Ureter (tissue), 1 donor: ENCODE results near the gene NDOR1. TPM values are rescaled to one million over a fixed set of nuclear protein-coding genes. Genes with fewer than 3 reads are reported as not detected.

Source experiments
- DNase-seq: peaks from one replicate; pipeline ENCODE4 v3.0.0-alpha.2; 2020; ENCODE audit warnings: low spot score
- total RNA-seq: library from RNA; stranded (reverse); gene quantifications from one replicate; pipeline ENCODE4 v1.2.4, GENCODE V29; 2023
- donor health status: DM: yes; HTN: yes; CAD: no.

The NDOR1 gene
- total RNA-seq, 1 donor from 2014 or later = 20.3 TPM

DNA sequence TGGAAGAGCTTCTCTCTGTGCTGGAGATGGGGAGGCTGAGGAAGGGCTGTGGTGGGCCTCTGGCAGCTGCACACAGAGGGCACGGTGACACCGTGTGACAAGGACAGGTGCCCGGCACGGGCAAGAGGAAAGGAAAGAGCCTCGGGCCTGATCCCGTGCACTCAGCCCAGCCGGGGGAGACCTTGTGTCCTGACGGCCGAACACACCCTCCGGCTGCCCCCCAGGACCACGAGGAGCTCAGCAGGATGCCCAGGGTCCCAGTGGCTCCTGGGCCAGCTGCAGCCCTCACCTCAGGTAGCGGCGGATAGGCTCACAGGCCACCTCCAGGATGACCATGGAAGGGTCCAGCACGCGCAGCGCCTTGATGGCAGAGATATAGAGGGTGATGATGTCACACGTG, 22.7 kb upstream of the NDOR1 start:
- DNase-seq = no peak

DNA sequence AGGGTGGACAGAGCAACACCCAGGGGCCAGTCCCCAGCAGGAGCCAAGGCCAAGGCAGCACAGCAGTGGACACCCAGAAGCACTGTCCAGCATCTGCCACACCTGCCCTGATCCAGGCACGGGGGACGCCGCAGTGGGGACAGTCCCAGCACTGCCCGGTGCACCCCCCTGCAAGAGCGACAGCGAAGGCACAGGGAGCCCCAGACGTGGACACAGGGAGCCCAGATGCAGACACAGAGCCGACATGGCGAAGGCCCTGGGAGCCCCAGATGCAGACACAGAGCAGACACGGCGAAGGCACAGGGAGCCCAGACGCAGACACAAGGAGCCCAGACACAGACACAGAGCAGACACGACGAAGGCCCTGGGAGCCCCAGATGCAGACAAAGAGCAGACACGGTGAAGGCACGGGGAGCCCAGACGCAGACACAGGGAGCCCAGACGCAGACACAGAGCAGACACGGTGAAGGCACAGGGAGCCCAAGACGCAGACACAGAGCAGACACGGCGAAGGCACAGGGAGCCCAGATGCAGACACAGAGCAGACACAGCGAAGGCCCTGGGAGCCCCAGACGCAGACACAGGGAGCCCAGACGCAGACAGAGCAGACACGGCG, 21.4 kb upstream of the NDOR1 start:
- DNase-seq = no peak

DNA sequence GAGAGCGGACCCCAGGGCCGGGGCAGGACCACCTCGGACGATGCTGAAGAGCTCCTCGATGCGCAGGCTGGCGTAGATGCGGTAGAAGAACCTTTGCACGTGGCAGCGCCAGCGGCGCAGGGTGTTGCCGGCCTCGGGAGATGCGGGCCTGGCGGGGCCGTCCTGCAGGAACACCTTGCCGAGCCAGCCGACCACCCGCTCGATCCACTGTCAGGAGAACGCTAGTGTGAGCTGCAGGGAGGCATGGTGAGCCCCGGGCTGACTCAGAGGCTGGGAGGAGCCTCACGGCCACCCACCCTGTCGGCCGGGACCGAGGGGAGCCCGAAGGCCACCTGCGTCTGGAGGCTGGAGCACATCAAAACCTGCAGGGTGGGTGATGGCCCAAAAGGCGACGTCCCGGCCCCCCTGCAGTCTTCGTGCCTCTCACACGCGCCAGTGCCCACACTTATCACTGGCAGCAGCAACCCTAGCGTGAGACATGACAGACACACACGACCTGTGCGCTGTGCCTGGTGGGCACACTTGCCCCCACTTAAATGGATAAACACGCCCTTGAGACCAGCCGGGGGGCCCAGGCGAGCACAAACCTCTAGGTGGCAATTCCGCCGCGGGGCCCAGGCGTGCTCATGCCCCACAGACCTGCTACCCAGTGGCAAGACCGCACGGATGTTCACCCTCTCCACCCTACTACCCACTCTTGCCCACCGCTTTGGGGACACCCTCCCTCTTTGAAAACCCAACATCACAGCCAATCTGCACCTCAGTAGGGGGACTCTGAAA, 20.4 kb upstream of the NDOR1 start:
- no peak for DNase-seq

DNA sequence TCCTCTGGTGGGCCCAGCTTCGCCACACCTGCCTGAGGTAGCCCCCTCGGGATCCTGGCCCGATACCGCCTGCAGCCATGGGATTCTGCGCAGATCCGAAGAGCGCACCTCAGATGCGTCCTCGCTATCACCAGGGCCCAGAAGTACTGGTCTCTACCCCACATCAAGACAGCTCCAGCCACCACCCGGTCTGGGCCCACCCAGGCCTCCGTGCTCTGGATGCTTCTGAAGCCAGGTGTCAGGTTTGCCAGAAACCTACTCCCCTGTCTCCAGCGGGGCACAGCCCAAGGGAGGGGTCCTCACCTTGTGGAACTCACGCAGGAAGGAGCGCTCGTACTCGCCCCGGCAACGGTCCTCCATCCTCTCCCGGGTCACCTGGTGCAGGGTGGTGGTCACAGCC, 19.6 kb upstream of the NDOR1 start:
- DNase-seq = no peak

DNA sequence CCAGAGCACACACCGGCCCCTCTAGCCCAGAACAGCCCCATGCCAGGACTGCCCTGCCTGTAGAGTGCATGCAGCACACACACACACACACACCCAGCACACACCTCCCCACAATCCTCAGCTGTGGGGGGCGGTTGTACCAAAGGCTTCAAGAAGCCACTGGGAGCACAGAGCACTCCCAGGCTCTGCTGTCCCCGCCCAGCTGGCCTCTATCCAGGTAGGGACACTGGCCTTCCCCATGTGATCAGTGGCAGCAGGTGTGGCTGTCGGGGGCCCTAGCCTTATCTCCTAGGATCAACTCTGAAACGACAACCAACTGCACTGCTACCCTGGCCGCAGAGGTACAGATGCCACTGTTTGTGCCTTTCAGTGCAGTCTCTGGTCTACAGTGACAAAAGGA, 19.1 kb upstream of the NDOR1 start:
- no peak for DNase-seq

DNA sequence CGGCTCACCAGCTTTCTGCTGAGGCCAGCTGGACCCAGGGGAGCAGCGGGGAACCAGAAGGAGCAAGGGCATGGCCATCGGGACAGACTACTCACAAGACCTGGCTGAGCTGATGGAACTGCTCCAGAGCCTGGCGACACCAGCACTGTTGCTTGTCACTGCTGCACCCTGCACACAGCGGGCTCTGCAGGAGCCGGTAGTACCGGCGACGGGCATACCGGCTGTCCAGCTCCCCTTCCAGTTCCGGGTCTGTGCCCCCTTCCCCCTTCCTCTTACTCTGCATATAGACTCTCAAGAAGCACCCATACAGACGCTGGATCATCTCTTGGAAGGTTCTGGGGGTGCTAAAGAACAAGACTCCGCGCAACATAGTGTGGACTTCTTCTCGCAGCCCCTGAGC, 18.1 kb upstream of the NDOR1 start:
- DNase-seq = no peak

DNA sequence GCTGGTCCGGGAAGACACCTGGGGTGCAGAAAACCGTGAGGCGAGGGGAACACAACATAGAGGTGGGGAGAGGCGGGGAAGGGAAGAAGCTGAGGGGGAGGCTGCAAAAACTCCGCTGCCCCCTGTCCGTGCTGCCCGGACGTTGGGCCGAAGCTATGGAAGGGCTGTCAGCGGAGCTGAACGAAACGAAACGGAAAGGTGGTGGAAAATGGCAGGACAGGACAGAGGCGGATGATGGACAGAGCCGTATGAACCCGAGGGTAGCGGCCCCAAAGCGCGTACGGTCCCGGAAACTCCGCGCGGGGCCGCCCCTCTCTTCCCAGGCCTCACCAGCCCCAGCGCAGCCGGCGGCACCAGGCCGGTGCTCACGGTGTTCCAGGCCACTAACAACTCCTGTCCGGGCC, 17.4 kb upstream of the NDOR1 start:
- DNase-seq = no peak

DNA sequence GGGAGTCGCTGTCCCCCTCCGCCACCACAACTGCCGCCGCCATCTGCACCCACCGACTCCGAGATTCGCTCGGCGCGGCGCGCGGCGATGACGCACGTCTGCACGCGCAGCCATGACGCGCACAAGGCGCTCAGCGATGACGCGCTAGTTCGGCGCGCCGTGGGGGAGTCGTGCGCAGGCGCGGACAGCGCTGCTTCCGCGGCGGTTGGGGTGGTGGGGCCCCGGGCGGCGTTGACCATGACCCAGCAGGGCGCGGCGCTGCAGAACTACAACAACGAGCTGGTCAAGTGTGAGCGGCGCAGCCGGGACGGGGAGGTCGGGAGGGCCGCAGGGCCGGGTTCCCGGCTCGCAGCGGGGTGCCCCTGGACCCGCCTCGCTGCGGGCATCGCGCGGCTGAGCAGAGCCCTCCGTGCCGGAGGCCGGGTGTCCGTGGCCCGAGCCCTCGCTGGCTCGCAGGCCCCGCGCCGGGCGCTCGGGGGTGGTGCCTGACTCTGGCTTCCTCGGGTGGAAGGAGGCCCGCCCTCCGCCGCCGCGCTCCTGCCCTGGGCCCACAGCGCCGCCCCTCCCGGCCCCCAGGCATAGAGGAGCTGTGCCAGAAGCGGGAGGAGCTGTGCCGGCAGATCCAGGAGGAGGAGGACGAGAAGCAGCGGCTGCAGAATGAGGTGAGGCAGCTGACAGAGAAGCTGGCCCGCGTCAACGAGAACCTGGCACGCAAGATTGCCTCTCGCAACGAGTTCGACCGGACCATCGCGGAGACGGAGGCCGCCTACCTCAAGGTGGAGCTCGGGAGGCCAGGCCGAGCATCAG, 16.8 kb upstream of the NDOR1 start, which contains the start of the genes ANAPC2 and SSNA1:
TSS of gene ANAPC2 (minus strand) at position 71 of the 807 bp plus-strand sequence. CDS start at position 43, 28 bp downstream.
TSS of gene SSNA1 (plus strand) at position 187 of the 807 bp plus-strand sequence. CDS start at position 238, 51 bp downstream.
- DNase-seq = peak; percentile 94

DNA sequence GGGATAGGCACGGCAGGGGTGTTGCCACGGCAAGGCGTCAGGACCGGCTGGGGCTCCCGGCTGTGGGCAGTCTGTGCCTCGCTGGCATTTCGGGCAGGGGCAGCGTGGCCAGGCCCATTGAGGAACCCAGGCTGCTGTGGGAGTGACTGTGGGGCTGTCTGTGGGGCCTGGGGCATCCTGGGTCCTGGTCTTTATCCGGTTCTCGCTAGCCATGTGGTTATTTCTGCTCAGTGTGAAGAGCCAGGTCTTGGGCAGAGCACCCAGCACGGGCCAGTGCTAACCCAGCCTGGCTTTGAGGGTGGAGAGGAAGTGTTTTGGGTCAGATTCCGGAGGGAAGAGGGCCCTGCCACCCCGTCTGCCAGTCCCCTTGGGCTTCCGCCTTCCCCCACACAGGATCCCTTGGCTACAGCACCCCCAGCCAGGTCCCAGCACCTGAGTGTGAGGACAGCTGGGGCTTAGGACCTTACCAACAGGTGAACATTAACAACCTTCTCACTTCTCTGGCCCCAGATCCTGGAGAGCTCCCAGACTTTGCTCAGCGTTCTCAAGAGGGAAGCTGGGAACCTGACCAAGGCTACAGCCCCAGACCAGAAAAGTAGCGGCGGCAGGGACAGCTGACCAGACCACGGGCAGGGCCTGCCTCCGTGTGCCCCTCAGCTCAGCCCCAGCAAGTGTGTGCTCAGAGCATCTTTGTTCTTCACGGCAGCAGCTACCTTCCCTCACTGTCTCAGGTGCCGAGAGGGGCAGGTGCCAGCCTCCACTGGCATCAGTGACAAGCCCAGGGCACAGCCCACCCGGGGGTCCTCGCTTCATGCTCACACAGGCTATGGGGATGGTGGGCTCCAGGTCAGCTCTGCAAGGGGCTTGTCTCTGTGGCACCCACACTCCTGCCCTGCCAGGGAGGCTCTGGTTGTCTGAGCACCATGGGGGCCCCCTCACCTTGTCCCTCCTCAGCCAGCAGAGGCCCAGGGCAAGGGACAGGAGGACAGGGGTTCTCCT, 15.9 kb upstream of the NDOR1 start:
- DNase-seq = no peak

DNA sequence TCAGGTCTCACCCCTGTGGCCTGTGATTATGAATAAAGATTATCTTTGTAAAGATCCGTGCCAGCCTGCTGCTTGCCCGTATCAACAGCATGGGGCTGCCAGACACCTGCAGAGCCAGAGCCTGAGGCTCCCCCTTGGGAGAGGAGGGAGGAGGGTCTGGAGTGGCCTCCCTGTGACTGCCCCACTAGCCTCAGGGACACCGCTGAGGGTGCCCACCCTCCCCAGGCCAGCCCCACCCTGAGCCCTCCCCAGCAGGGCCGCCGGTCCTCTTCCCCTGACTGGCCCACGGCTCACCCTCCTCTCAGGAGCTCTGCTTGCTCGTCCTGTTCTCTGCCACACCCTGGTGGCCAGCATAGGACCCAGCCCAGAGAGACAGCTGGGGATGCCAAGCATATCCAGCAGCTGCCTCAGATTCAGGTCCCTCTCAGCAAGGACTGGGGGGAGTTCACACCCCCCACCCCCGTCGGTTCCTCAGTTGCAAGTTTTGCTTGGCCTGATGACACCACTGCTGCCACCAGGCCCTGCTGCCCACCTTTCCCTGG, 15.1 kb upstream of the NDOR1 start:
- no peak for DNase-seq

DNA sequence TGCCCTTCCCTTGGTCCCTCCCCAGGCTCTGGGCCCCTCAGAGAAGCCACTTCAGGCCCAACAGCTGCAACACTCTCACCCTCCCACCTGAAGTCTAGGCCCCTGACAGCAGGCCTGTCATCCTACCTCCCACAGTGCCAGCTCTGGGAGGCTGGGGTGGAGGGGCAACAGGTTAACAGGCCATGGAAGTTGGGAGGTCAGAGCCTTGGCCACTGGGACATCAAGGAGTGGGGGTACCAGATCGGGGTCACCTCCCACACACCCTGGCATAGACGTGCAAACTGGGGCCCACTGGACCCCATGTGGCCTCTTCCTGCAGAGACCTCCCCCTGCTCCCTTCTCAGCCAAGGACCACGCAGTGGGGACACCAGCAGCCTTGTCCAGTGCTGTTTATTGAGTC, 14.3 kb upstream of the NDOR1 start:
- no peak for DNase-seq

DNA sequence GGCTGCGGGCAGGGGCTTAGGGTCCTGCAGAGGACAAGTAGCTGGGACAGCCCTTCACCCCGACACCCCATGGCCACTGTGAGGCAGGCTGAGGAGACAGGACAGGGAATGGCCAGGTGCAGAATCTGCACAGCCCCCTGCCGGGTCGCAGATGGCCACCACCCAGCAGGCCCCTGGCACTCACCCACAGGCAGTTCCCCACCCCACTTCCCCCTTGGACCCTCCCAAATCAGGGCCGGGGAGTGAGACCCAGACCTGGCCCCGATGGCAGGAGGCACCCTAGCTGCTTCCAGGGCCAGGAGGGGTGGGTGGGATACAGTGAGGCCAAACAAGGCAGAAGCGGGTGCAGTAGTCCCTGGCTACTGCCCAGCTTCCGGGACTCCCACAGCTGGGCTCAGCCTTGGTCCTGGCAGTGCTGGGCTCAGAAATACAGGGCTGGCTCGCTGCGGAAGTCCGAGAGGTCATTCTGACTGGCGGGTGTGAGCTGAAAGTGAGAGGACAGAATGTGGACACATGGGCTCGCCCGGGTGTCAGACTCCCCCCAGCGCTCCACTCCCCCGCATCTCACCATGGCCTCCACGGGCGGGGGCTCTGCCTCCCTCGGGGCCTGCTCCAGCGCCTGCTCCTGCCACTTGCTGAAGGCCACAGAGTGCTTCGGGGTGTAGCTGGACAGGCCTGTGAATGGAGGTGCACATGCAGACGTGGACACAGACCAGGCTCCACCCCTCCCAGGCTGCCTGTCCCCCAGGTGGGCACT, 13.6 kb upstream of the NDOR1 start:
- DNase-seq = no peak

DNA sequence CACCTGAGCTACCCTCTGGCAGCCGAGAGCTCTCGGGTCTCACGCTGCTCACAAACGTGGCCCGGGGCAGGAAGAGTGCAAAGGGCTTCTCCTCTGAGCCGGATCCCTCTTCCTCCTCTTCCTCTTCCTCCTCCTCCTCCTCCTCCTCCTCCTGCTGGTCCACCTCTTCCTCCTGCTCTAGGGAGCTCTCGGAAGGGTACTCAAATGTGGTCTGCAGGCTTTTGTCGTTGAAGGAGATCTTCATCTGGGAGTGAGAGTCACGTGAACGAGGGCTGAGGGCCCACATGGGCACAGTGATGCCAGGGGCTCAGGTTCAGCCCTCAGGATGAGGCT, 13.1 kb upstream of the NDOR1 start:
- no peak for DNase-seq

DNA sequence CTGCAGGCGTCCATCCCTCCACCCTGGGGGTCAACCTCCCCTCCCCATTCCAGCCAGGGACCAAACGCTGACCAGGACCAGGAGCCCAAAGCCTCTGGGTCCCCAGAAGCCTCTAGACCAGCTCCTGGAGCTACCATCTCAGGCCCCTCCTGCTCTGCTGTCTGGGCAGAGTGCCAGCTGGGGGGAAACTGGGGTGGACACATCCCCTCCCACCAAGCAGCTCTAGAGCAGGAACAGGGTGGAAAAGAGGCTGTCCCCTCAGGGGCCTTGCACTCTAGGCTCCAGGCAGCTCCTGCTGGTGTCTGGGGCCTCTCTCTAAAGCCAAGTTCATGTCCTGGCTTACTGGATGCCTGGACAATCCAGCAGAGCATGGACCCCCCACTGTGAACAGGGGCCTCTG, 12.6 kb upstream of the NDOR1 start:
- no peak for DNase-seq

DNA sequence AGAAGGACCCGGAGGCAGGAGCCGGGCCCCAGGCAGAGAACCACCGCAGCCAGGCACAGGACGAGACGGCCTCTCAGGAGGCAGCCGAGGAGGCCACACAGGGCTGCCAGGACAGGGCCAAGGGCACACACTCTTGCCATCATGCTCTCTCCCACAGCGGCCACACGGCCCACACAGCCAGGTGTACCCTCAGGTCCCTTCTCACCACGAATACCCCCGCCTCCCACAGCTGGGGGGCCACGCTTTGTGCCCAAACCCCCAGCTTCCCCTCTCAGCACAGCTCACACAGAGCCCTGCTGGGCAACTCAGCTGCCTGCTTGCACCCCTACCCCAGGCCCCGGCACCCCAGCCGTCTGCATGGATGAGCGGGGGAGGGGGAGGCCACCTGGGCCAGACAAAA, 11.7 kb upstream of the NDOR1 start:
- DNase-seq = no peak

DNA sequence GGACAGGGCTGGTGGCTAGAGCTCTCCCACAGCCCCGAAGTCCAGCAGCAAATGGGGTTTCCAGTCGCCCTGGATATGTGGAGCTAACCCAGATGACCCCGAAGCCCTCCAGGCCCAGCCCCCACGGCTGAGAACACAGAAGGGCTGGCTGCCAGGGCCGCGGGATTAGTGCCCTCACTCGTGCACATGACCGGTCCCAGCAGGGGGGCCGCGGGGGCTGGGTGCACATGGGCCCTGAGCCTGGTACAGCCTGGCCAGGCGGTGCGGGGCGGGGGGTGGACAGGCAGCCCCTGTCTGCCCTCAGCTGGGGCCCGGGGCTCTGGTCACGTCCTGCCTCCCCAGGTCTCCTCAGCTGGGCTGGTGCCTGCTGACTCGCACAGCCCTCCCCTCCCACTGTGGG, 11.1 kb upstream of the NDOR1 start:
- no peak for DNase-seq

DNA sequence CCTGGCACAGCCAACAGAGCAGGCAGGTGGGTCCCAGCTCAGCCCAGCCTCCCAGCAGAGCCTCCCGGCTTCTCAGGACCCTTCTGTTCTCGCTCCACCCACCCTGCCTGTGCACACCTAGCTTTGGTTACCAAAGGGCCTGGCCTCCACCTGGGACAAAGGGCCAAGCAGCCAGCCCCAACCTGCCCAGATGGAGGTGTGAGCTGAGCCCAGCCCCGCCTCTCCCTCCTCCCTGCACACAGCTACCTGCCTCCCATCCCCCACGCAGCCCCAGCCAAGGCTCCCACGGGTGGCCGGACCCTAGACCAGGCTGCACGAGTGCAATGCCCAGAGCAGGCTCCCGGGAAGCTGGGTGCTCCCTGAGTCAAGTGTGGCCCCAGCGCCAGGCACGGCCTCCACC, 10.6 kb upstream of the NDOR1 start:
- DNase-seq = peak; percentile 85

DNA sequence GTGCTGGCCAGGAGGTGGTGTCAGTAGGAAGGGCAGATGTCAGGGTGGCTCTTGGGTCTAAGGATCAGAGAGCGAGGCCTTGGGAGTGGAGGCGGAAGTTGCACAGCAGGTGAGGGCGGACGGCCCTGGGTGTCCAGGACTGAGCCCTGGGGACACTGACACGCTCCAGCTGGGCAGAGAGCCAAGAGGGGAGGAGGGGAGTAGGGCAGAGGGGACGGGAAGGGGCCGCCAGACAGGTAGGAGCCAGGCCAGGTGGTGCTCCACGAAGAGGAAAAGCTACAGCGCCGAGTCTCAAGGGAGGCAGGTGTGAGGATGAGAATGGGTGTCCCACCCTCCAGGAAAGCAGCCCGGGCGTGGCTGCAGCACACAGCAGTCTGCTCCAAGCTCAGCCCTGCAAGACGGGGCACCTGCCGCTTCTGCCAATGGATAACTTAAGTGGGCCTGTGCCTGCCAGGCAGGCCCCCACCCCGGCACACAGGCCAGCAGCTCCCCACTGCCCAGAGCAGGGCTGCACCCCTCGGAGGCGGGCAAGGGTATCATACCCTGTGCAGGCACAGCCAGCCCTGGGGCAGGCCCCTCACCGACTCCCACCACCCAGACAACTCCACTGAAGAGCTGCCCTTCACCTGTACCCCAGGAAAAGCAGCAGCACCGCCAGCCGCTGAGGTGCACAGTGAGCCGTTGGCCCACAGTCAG, 9.8 kb upstream of the NDOR1 start:
- DNase-seq = peak; percentile 78

DNA sequence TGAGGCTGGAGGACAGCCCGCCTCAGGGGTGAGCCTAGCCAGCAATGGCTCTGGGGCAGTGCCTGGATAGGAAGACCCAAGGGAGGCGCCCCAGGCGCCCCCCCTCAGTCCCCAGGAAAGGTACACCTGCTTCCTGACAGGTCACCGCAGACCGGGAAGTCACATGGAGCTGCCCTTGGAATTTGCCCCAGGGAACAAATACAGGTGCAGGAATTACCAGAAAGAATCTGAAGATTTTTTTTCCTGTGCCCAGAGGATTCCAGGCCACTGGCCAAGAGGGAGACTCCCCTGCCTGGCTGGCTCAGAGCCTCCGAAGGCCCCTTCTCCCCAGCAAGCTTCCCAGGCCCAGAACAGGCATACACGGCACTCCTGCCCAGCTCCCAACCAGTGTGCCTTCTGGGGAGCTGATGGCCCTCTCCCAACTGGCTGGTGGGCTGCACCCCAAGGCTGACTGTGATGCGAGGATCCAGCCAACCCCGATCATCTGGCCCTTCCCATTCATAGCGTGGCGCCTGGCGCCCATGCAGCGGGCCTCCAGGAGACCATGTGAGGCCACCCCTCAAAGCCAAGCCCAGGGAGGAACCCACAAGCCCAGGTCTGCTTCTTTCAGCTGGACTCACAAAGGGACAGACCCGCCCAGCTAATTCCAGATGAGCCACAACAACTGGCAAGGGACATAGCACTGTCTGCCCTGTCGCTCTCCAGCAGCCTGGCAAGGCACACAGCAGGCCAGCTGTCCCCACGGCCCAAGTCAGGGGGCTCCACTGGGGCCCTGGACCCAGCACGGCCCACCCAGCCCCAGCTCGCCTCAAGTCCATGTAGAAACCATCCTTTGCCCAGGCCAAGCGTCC, 7.2 kb upstream of the NDOR1 start:
- no peak for DNase-seq
